Activated CD4-positive, alpha-beta T cell treated with anti-CD3 and anti-CD28 coated beads for 4 hours (primary cell): Measurements from ENCODE around the gene RNF157.
A peak's percentile ranks its signal among the peaks of the same experiment; 100 is the strongest.

Source experiments
- DNase-seq, 2 donors: peaks; one replicate each; pipeline ENCODE4 v3.0.0-alpha.2; 2020

Gene RNF157

DNA sequence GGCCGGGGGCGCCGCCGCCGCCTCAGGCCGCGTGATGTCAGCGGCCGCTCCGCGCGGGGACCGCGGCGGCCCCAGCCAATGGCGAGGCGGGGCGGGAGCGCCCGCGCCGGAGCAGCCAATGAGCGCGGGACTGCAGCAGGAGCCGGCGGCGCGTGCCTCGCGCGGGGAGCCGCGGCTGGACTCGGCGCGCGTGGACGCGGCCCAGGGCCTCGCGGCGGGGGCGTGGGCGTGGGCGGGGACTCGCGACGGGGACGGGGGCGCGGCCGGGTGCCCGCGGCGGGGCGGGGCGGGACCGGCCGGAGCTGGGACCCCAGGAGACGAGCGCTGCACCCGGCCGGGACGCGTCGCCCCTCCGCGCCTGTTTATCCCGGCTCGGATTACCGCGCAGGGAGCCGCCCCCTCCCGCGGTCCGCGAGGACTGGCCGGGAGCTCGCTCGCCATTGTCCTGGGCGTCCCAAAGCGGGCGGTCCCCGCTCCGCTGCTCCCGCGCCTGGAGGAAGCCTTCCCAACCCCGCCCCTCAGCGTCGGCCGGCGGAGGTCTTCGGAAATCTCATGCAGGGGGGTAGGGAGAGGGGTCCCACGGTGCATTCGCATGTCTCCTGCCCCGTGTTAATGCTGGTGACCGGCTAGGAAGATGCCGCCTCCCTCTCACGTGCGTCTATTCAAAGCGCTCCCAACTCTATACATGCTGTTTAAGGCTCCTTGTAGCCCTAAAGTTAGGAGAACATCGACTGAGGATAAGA, at the start of gene RNF157:
TSS of gene RNF157 (minus strand) at position 33 of the 743 bp plus-strand sequence. CDS start 253 bp downstream, outside the sequence.
- DNase-seq = peak; percentile 60 to 68

DNA sequence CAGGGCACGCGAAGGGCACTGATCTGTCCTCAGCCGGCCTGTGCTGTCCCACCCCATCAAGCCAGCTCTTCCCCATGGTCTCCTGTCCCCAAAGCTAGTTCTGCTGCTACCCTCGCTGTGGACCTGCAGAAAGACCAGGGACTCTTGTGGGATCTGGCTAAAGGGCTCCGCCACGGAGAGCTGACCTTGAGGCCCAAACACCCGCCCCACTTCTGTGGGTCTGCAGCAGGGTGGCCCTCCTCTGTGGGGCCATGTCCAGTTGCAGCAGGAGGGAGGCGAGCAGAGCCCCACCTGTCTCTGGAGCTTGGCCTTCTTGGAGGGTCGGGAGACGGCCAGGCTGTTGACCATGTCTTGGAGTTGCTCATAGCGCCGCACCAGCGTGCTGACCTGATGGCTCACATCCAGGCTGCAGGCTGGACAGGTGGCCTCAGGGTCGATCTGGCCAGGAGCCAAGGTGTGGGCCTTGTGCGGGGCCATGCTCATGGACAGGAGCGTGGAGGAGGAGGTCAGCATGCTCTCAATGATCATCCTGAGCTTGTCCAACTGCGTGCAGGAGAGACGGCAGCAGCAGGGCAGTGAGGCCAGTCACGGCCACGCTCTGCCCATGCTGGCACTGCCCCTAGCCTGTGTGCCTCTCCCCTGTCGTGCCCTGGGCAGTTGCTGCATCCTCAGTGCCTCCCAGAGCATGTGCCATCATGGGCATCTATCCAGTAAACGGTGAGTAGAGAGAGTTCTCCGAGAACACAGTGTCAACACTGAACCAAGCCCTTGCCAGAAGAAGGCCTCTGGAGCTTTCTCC, 41.5 kb upstream of the RNF157 start:
- no peak for DNase-seq

DNA sequence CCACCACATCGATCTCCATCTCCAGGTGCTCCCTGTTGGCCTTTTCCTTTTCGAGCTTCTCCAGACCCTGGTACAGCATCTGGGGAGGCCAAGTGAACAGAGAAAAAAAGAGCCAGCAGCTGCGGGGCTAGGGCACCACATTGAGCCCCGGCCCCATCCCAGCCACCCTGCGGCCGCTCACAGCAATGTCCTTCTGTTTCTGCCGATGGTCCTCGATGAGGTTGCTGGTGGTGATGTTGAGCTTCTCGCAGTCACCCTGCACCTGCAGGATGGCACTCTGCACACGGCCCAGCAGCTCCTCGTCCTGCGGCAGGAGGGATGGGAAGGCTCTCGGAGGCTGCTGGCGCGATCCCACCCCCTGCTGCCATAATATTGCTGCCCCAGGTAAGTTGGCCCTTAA, 40.4 kb upstream of the RNF157 start:
- DNase-seq = no peak

DNA sequence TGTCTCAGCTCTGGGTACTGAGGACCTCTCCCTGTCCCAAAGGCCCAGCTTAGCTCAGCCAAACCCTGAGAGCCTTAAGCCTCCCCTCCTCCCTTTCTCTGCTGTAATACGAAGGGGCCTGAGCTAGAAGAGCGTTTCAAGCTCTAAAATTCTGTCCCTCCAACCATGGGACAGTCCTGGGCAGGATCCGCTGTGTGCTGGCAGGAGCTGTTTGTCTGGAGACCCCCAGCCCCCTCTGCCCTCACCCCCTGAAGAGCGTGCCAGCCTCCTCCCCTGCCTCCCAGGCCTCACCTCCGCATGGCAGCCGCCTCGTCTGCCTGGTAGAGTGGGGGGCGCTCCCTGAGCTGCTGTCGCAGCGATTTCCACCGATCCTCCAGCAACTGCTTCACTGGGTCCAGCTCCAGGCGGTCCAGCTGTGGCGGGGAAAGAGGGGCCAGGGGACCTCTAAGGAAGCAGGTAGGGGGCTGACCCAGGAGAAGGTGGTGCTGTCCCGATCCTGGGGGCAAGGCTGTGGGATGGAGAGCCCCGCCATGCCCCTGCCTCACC, 39.5 kb upstream of the RNF157 start:
- no peak for DNase-seq

DNA sequence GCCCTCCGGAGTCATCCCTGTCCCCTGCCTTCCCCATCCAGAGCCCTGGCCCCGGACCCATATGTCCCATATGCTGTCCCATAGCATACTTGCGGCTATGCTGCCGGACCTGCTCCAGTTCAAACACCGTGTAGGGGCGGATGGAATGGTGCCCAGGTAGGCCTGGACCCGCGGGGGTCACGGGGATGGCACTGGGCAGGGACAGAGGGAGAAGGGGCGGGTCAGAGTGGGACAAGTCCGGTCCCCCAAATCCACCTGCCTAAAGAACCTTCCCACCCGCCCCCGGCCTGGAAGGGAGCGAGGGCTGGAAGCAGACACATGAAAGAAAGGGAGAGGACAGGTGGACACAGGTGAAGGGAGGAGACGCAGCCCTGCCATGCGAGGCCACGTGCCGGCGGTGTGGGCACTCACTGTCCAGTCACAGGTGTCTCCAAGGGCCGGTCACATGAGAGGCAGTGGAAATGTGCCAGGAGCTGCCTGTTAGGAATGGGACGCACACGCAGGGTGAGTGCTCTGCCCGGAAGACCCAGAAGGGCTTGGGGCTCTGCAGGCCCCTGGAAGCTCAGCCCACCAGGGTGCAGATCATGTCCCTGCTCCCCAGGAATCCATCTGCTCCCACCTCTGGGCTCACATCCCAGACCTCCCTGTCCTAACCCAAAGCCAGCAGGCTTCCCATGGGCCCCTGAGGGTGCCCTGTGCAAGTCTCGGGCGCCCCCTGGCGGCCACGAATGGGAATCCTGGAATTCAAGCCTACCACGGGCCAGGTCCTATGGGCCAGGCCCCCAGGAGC, 38.9 kb upstream of the RNF157 start:
- peak; percentile 81 to 88 for DNase-seq

DNA sequence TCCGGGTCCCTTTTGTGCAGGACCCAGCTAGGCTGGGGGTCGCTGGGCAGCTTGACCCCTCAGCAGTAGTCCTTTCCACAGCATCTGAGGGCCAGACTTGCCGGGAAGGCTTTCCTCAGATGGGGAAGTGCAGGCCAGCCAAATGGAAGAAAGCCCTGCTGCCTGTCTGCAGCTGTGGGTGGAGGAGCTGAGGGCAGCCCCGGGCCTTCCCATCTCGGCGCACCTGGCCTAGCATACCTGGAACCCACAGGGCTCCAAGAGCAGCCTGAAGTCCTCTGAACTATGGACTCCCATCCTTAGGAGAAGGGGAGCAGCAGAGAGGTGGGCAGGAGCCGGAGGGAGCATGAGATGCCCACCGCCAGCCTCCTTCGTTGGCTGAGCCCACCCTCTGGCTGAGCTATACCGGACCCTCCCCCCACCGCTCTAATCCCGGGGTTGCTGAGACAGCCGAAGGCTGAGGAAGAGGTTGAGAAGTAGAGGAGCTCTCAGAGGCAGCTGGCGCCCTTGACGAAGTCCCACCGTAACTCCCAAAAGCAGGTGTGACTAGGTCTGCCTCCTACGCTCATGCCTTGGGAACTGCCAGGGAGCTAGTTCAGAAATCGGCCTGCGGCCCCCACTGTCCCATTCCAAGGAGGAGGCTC, 38.1 kb upstream of the RNF157 start:
- no peak for DNase-seq

DNA sequence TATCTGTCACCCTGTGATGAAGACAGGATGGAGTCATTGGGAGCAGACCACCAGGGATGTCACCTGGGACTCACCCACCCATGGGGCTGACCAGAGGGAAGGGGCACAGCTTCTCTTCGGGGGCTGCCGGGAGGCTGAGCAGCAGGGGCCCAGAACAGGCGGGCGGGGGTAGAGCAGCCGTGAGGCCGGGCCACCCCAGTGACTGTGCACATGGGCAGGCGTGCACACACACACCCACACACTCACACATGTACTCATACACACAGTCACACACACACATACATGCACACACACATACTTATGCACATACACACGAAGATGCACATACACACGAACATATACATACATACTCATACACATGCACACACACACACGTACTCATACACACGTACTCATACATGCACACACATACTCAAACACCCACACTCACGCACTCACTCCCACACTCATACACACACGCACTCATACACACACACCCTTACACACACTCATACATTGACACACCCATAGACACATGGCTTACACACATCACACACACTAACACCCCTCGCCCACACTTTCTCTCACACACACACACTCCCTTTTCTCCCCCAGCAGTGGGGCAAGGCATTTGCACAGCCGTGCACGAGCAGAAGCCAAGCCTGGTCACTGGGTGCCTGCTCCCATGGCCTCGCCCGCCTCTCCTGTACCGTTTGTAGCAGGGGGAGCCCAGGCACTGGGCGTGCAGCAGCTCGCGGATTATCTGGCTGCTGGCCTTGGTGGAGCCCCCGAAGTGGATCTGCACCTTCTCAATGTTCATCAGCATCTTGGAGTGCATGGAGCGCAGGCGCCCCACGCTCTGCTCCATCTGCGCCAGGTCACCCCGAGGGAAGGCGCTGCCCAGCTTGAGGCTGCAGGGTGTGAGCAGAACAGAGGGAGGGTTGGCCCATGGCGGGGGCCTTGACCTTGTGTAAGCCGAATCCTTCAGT, 37.3 kb upstream of the RNF157 start:
- no peak for DNase-seq

DNA sequence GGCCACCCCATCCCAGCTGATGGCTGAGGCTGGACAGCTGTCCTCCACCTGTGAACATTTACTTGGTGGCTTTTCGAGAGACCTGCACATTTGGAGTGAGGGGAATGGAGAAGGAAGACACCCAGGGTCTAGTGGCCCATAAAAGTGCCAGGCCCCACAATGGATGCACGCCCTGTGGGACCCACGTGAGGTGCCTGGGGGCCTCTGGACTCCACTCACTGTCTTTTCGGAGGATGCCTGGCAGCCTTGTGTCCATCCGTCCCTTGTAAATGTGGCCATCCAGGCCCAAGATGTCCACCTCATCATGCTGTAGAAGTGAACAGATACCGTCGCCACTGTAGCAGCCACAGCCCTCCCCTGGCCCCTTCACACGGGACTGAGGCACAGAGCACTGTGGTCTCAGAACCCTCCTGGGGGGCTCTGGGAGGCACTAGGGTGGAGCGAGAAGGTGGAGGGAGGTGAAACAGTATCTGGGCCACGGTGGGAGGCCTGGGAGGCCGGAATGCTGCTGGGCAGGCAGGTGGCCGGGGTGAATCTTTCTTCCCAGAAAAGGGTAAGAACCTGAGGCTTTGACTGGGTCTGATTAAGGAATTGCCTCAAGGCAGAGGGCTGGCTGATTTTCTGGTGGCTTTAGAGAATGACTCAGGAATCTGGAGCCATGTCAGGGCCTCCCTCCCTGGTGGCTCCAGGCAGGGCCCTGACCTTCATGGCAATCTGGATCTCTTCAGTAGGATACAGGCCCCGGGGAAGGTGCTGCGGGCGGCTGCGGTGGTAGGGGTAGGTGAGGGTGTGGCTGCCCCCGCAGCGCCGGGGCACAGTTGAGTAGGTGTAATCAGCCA, 36.4 kb upstream of the RNF157 start:
- DNase-seq = no peak

DNA sequence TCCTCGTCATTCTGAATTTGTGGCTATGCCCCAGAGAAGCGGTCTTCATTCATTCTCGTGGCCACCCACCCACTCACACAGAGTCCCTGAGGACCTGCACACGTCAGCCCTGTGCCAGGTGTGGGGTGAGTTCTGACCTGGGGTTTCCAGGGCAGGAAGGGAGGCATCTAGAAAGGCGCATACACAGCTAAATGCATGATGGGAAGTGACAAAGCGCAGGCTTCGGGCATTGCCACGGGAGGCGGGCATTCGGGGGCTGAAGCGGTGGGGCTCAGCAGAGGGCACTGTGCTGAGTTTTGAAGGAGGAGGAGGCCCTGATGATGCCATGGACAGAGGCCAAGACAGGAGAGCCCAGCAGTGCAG, 35.8 kb upstream of the RNF157 start:
- no peak for DNase-seq

DNA sequence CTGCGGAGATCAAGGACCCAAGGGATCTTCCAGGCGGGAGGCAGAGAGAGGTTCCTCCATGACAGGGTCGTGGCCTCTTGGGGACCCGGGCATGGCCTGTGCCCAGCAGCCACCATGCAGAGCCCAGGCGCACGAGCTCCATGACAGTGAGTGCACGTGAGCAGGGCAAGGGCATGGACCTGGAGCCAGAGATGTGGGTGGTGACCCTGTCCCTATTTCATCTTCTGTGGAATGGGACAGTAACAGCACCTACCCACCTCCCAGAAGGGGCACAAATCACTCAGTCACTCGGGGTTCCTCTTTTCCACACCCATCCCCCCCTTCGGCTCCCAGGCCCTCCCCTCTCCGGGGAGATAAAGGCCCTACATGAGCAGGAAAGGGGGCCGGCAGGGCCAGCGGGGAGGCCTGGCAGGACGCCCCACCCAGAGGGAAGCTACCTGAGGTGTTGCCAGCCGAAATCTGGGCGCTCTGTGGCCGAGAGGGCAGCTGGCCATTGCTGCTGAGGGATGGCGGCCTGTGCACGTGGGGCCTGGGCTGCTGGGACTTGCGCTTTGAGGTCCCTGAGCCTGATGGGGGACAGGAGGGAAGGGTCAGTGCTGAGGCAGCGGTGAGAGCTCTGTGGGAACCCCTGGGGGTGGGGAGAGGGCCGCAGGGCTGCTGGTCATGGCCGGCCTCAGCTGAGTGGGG, 35.2 kb upstream of the RNF157 start:
- no peak for DNase-seq

DNA sequence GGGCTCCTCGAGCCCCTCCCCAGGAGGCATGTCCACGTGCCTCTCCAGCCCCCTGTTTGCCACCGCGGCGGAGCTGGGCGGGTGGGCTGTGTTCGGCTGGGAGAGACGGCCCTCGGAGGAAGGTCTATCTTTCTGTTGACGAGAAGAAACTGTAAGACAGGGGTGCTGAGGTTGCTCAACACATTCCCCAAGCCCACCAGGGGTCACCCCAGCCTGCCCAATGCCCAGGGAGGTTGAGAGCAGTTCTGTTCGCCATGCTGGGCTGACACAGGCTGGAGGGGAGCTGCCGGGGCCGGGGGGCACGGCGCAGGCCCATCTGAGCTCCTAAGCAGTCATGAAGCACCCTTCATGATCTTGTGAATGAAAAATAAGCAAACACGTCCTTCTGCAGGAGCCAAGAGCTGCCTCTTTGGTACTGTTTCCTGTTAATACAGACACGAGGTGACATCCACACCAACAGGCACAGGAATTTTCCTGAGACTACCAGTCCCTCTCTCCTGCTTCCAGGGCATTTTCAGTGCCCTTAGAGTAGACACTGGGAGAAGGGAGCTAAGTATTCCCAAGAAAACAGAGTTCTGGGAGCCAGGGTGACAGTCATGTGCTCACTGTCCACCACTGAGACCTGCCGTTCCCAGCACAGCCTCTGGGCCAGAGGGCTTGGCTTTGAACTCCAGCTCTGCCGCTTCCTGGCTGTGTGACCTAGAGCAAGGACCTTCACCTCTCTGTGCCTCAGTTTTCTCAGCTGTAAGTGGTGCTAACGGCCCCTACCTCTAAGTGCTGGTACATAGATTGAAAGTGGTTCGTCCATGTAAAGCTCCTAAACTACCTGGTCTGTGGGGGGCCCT, 34.0 kb upstream of the RNF157 start:
- no peak for DNase-seq

DNA sequence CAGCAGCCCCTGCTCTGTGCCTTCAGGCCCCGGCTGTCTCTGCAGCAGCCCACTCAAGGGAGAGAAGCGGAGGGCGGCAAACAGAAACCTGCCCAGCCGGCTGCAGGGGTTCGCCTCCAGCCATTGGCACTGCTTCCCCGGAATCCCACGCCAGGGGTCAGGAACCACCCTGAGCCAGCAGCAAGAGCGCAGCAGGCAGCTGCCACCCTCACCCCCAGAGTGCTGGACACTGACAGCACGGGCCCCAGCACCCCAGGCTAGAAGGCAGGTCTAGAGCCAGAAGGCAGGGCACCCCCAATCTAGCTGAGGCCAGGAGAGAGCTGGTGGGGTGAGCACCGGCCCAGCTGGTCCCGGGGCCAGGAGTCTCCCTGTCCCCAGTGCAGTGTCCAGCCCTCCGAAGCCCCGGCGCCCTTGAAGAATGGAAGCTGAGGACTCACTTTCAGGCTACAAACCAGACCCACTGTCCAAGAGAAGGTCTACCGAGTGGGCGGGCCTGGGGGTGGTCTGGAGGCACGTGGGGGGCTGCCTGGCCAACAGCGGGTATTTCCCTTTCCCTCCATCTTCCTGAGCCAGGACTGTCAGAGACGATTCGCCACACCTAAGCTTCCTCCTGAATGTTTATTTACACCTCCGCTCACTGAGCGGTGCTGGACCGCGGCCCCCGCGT, 33.3 kb upstream of the RNF157 start:
- no peak for DNase-seq

DNA sequence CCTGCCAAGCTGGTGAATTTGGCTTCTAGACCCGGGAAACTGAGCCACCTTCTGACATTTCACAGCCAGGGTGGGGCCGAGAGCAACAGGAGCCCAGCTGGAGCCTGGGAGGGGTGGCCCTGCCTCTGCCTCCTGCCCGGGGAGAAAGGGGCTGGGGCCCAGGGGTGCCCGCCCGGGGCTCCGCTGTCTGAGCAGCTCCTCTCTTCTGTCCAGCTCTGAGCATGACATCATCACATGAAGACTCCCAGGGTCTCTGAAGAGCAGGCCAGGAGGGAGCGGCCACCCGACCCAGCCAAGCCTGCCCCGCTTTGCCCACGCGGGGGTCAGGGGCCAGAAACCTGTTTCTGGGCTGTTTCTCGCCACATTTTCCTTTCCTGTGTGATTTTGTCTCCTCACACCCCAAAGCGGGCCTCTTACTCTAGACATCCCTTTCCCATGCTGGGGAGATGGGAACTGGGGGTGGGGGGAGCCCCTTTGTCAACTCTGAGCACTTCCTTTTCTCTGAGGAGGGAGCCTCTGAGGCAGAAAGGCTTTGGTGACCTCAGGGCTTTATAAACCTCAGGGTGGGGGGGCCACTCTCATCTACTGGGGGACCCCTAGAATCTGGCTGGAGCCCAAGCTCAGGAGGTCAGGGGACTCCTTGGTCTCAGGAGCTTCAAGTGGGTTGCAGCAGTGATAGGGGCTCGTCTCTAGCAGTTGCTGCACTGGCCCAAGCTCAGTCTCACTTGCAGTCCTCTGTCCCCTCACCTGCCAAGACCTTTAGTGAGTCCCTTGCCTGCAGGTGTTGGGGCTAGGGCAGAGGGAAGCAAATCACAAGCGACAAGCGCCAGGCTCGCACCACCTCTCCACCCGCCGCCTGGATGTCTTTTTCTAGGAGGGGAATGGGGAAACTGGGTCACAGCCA, 32.5 kb upstream of the RNF157 start:
- DNase-seq = peak; percentile 49 to 61

DNA sequence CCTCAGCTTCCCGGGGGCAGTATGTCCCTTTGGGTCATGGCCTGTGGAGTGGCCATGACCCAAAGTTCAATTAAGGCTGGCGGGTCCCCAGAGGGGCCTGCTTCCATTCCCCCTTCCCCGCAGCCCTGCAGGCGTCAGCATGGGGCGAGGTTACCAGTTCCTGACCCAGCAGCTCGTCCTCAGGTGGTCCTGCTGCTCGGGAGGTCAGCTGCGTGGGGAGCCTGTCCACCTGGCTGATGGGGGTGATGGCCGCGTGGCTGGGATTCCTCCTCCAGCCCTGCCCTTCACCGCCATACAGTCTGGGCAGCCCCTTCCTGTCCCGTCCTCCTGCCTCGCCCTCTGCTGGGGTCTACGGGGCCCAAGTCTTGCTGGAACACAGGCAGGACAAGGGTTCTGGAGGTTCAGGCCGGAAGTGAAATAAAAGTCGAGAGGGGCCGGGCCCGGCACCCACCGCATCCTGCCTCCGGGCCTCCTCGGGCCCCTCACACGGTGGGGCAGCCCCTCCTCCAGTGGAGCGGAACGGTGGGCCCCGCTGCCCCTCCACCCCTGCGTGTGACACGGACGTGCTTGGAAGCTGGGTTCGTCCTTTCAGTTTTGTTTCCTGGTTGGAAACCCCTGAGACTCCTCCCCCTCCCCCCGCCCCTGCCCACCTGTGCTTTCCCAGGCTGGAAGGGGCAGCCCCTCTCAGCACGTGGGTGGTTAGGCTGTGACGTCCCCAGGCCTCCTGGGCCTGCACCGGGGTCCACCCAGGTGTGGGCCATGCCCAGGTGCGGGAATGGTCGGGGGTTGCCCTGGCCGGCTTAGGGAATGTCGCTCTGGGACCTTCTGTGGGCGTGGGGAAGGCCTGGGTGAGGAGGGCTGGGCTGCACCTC, 31.6 kb upstream of the RNF157 start:
- DNase-seq = peak; percentile 76 to 83

DNA sequence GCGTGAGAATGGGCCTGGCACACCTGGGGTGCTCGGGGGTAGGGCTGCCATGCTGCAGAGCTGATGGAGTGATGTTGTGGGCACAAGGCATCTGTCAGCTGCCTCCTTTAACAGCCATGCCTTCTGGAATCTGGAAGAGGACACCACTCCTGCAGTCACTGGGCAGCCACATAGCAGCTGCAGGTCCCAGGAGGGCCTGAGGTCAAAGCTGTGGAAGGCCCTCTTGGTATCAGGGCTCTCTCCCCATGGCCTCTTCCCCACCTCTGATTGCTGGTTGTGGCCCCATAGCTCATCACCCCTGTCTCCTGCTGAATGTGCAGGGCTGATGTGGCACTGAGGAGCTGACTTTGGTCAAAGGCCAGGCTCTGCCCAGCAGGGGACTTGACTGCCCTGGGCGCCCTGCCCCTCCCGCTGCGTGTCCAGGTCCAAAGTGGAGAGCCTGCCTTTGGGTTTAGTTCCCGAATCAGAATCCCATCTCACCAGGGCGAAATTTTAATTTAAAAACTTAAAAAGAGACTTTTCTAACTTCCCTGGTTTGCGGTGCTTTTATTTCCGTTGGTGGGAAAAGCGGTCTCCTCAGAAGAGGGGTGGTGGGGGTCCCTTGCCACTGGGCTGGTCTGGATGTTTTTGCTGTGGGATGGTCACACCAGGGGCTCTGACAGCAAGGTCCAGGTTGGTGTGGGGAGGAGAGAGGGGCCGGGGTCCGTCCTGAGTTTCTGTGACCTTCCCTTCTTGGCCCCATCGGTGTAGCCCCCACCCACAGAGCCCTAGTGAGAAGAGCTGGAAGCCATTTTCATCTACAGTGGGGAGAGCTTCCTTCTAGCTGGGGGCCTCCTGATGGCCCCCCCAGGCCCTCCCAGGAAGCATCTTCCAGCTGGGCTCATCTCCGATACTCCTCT, 30.7 kb upstream of the RNF157 start:
- DNase-seq = no peak
